ENCODE results near the gene PHLPP1. TPM values are rescaled to one million over a fixed set of nuclear protein-coding genes. Genes with fewer than 3 reads are reported as not detected.

PHLPP1 gene
- total RNA-seq, 3 donors from 2014 or later, result 9.8 to 19.9 (median 15.4) TPM

- H3K27me3 ChIP-seq, result no peaks in the 10 kb centered on the region
- H3K4me3 ChIP-seq, result no peak overlapping the region
- no peak for TF ChIP-seq POLR2A (IDR thresholded peaks at IDR 0.05)
- TF ChIP-seq POLR2AphosphoS5 (IDR thresholded peaks at IDR 0.05), result no peak
- TF ChIP-seq, protein P1, sequence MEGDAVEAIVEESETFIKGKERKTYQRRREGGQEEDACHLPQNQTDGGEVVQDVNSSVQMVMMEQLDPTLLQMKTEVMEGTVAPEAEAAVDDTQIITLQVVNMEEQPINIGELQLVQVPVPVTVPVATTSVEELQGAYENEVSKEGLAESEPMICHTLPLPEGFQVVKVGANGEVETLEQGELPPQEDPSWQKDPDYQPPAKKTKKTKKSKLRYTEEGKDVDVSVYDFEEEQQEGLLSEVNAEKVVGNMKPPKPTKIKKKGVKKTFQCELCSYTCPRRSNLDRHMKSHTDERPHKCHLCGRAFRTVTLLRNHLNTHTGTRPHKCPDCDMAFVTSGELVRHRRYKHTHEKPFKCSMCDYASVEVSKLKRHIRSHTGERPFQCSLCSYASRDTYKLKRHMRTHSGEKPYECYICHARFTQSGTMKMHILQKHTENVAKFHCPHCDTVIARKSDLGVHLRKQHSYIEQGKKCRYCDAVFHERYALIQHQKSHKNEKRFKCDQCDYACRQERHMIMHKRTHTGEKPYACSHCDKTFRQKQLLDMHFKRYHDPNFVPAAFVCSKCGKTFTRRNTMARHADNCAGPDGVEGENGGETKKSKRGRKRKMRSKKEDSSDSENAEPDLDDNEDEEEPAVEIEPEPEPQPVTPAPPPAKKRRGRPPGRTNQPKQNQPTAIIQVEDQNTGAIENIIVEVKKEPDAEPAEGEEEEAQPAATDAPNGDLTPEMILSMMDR (IDR thresholded peaks at IDR 0.05), result no peak
- H3K36me3 ChIP-seq, result no peaks in the 10 kb centered on the region
- intact Hi-C loops (cut with DNase I; ENCODE audit: low total_unique reads), result no loop called here
- no peaks in the 10 kb centered on the region for H3K4me1 ChIP-seq
- no peaks in the 10 kb centered on the region for H3K9me3 ChIP-seq
- H3K27ac ChIP-seq, result no peak overlapping the region
- no peak for DNase-seq (ENCODE audit: low spot score in 2 of 2)
Measured at GRCh38 chr18:62778976-62779869, 63.9 kb downstream of the PHLPP1 start.

DNA sequence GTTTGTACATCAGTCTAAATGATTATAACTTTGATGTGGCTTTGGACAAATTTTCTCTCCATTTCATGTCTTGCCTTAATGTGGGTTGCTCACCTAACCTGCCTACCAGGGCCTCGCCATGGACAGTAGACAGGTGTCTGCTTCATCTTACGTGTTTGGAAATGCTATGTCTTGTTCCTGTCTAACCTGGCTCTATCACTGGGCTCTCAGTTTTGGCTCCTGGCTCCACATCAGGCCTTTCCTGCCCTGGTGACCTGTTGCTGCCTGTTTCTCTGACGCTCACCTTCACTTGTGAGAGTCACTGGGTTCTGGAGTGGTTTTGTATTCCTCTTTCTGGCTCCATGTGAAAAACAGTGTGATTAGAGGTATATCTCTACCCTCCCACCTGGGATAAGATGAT lies 65.9 kb downstream of the PHLPP1 start:
- no peak overlapping the region for H3K4me3 ChIP-seq
- H3K27me3 ChIP-seq, result no peaks in the 10 kb centered on the region
- TF ChIP-seq, protein P1 (IDR thresholded peaks at IDR 0.05), result no peak
- no peak for TF ChIP-seq POLR2AphosphoS5 (IDR thresholded peaks at IDR 0.05)
- TF ChIP-seq POLR2A (IDR thresholded peaks at IDR 0.05), result no peak
- no peaks in the 10 kb centered on the region for H3K4me1 ChIP-seq
- H3K9me3 ChIP-seq, result no peaks in the 10 kb centered on the region
- H3K27ac ChIP-seq, result peak overlapping the region; percentile 71 to 76
- intact Hi-C loops (cut with DNase I; ENCODE audit: low total_unique reads), result no loop called here
- H3K36me3 ChIP-seq, result no peaks in the 10 kb centered on the region
- no peak for DNase-seq (ENCODE audit: low spot score in 2 of 2)

- peak overlapping the region; percentile 61 to 76 for H3K27ac ChIP-seq
- H3K4me1 ChIP-seq, result no peaks in the 10 kb centered on the region
- H3K4me3 ChIP-seq, result no peak overlapping the region
- no peak for TF ChIP-seq POLR2AphosphoS5 (IDR thresholded peaks at IDR 0.05)
- DNase-seq (ENCODE audit: low spot score in 2 of 2), result peak in 1 of 2 donors; percentile 54
- no peaks in the 10 kb centered on the region for H3K27me3 ChIP-seq
- H3K9me3 ChIP-seq, result no peaks in the 10 kb centered on the region
- H3K36me3 ChIP-seq, result no peaks in the 10 kb centered on the region
- intact Hi-C loops (cut with DNase I; ENCODE audit: low total_unique reads), result no loop called here
Measured at GRCh38 chr18:62781893-62782292, 66.6 kb downstream of the PHLPP1 start.

DNA sequence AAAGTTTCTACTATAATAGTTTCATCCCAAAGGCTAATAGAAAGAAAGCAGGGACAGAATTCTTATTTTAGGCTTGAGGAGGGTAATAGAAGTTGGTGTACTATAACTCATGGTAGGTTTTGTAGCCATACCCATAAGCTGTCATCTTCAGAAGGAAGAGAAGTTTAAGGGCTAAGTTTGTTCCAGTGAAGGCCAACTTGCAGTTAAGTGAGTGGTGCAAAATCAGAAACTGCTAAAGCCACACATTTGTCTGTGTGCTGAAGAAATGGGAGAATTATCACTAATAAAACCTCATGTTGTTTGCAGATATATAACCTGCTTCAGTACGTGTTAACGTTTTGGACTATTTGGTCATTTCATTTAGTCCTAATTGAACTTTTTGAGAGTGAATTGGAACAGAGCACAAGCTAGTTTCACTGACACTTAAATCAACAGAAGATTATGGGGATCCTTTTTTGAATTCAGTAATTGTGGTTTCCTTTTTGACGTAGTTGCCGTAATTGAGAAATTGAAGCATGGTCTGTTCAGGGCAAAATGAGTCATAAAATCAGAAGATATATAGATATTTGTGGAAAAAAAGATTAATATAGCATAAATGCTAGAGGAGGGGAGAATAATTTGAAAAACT lies 69.1 kb downstream of the PHLPP1 start:
- Histone ChIP-seq H3K4me3 (no peak overlapping the region), H3K27ac (peak overlapping the region; percentile 35 to 59), H3K27me3 (no peaks in the 10 kb centered on the region), H3K36me3 (no peaks in the 10 kb centered on the region), H3K9me3 (no peaks in the 10 kb centered on the region), H3K4me1 (peaks cover 0 to 5% of the 10 kb centered on the region in 2 donors)
- no peak for TF ChIP-seq POLR2AphosphoS5 (IDR thresholded peaks at IDR 0.05)
- TF ChIP-seq, protein P1 (IDR thresholded peaks at IDR 0.05), result no peak
- no peak for TF ChIP-seq POLR2A (IDR thresholded peaks at IDR 0.05)
- intact Hi-C loops (cut with DNase I; ENCODE audit: low total_unique reads), result no loop called here
- no peak for DNase-seq (ENCODE audit: low spot score in 2 of 2)

DNA sequence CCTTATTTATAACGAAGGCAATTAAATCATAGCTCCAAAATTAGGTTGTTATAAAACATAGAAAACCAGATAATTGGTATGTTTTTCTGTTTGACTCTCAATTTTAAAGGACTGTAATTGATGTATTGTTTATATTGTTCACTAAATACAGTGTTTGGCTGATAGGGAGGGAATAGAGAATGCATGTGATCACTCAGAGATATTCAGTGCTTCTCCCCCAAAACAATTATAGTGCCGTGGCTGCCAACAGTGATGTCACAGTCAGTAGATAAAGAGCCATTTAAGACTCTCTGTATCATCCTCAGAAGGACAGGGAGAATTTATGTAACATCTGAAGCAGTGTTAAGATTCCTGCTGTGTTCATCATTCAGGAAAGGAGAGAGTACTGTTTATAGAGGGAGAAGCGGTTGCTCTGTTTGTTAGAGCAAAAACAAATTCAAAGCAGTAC lies 69.6 kb downstream of the PHLPP1 start:
- intact Hi-C loops (cut with DNase I; ENCODE audit: low total_unique reads), result no loop called here
- no peak for DNase-seq (ENCODE audit: low spot score in 2 of 2)
- no peak overlapping the region for H3K4me3 ChIP-seq
- H3K27me3 ChIP-seq, result no peaks in the 10 kb centered on the region
- peaks cover 0 to 5% of the 10 kb centered on the region in 2 donors for H3K4me1 ChIP-seq
- H3K36me3 ChIP-seq, result no peaks in the 10 kb centered on the region
- peak overlapping the region; percentile 59 to 77 for H3K27ac ChIP-seq
- TF ChIP-seq, protein P1 (IDR thresholded peaks at IDR 0.05), result no peak
- TF ChIP-seq POLR2AphosphoS5 (IDR thresholded peaks at IDR 0.05) (no peak), POLR2A (IDR thresholded peaks at IDR 0.05) (no peak)
- H3K9me3 ChIP-seq, result no peaks in the 10 kb centered on the region
